Endodermal cell (in vitro differentiated cells): ENCODE measurements around the gene HMGCL. TPM values are rescaled to one million over a fixed set of nuclear protein-coding genes. Genes with fewer than 3 reads are reported as not detected.

Experiments
- DNase-seq: peaks from one replicate; pipeline ENCODE4 v3.0.0-alpha.2; 2017
- H3K27ac ChIP-seq: 2 replicates; pipeline ENCODE4 v1.5.1; 2013; ENCODE audit warnings: mild to moderate bottlenecking, low read depth, low read length, moderate library complexity
- H3K27me3 ChIP-seq: 2 replicates; pipeline ENCODE4 v1.6.1; 2013; ENCODE audit warnings: mild to moderate bottlenecking, low read length, moderate library complexity; ENCODE audit not compliant: insufficient read depth, control insufficient read depth, poor library complexity, severe bottlenecking
- H3K36me3 ChIP-seq: 2 replicates; pipeline ENCODE4 v1.7.0; 2013; ENCODE audit warnings: mild to moderate bottlenecking, low read length, moderate library complexity; ENCODE audit not compliant: control insufficient read depth, insufficient read depth
- H3K4me1 ChIP-seq: one replicate; pipeline ENCODE4 v1.7.0; 2013; ENCODE audit warnings: low read length; ENCODE audit not compliant: control insufficient read depth, insufficient read depth
- H3K4me3 ChIP-seq: 2 replicates; pipeline ENCODE4 v1.5.1; 2013; ENCODE audit warnings: mild to moderate bottlenecking, low read length, moderate library complexity
- H3K9ac ChIP-seq: 2 replicates; pipeline ENCODE4 v1.6.1; 2013; ENCODE audit warnings: mild to moderate bottlenecking, low read length, moderate library complexity; ENCODE audit not compliant: poor library complexity, severe bottlenecking; ENCODE audit errors: extremely low read depth
- H3K9me3 ChIP-seq: 2 replicates; pipeline ENCODE4 v1.6.1; 2013; ENCODE audit warnings: mild to moderate bottlenecking, low read length, moderate library complexity; ENCODE audit not compliant: control insufficient read depth
- H3K27ac Mint-ChIP-seq: 2 replicates; pipeline ENCODE4 v1.8.0; 2020; ENCODE audit warnings: mixed read lengths
- H3K27me3 Mint-ChIP-seq: 2 replicates; pipeline ENCODE4 v1.8.0; 2021; ENCODE audit warnings: mild to moderate bottlenecking, mixed read lengths; ENCODE audit not compliant: insufficient read depth
- H3K36me3 Mint-ChIP-seq: 2 replicates; pipeline ENCODE4 v1.8.0; 2020; ENCODE audit warnings: low read depth, mixed read lengths
- H3K4me1 Mint-ChIP-seq: 2 replicates; pipeline ENCODE4 v1.8.0; 2020; ENCODE audit warnings: mixed read lengths
- H3K4me3 Mint-ChIP-seq: 2 replicates; pipeline ENCODE4 v1.8.0; 2020; ENCODE audit warnings: mild to moderate bottlenecking, moderate library complexity, mixed read lengths
- H3K9me3 Mint-ChIP-seq: 2 replicates; pipeline ENCODE4 v1.8.0; 2020; ENCODE audit warnings: mild to moderate bottlenecking, mixed read lengths
- CTCF ChIP-seq: fragments of 200-600 bp; sonication (generic); conservative IDR thresholded peaks from 2 replicates; pipeline ENCODE4 v1.5.0; 2021; ENCODE audit warnings: antibody characterized with exemption, mild to moderate bottlenecking
- WGBS, 2 experiments: methylation state at CpG; one replicate each; pipeline versions ENCODE4 v1.1.5 to v1.1.7; 2013; ENCODE audit warnings: missing lambda C conversion rate in 2 of 2, mixed read lengths in 1 of 2; ENCODE audit not compliant: insufficient coverage in 1 of 2, insufficient read length in 1 of 2; 5-methylcytosine and 5-hydroxymethylcytosine counted together
- total RNA-seq, 2 donors: library from RNA; stranded (reverse); fragmentation: NEBNext Ultra II Directional in 1 of 2; extraction: Animal tissue kit (Norgen Biotek cat#: 25700) in 1 of 2; gene quantifications; 2 replicates in 1 of 2; 3 replicates in 1 of 2; pipeline ENCODE4 v1.2.1, GENCODE V29; 2021

The HMGCL gene
- total RNA-seq, 2 donors from 2014 or later = 24.0 to 41.7 TPM

GRCh38 chr1:23777979-23778814 lies 47.0 kb downstream of the HMGCL start, which contains the start of gene PITHD1:
Gene PITHD1 (plus strand): TSS chr1:23778418. CDS start chr1:23778516, 98 bp downstream.
- TF ChIP-seq CTCF = no peak
- Mint-ChIP-seq H3K4me1 (peaks cover 7% of the 10 kb centered on the region), H3K36me3 (peaks cover 9% of the 10 kb centered on the region), H3K27ac (peak within 1 kb of the TSS; percentile 98), H3K4me3 (peak within 1 kb of the TSS; percentile 81), H3K27me3 (no peaks in the 10 kb centered on the region), H3K9me3 (no peaks in the 10 kb centered on the region)
- 0 to 1% methylated on average over 23 to 83 of the region's 91 CpGs for WGBS, 2 experiments
- Histone ChIP-seq H3K9ac (peak within 1 kb of the TSS; percentile 85), H3K4me1 (no peaks in the 10 kb centered on the region), H3K27me3 (no peaks in the 10 kb centered on the region), H3K36me3 (peaks cover 23% of the 10 kb centered on the region), H3K4me3 (peak within 1 kb of the TSS; percentile 95), H3K9me3 (no peaks in the 10 kb centered on the region), H3K27ac (peak within 1 kb of the TSS; percentile 66)
- DNase-seq = peak; percentile 94

GRCh38 chr1:23776217-23776616 lies 49.0 kb downstream of the HMGCL start:
- Histone ChIP-seq H3K9ac (no peak overlapping the region), H3K4me1 (no peaks in the 10 kb centered on the region), H3K27ac (no peak overlapping the region), H3K9me3 (no peaks in the 10 kb centered on the region), H3K4me3 (no peak overlapping the region), H3K27me3 (no peaks in the 10 kb centered on the region), H3K36me3 (peaks cover 8% of the 10 kb centered on the region)
- Mint-ChIP-seq H3K36me3 (no peaks in the 10 kb centered on the region), H3K4me3 (no peak overlapping the region), H3K9me3 (no peaks in the 10 kb centered on the region), H3K4me1 (peaks cover 7% of the 10 kb centered on the region), H3K27me3 (no peaks in the 10 kb centered on the region), H3K27ac (no peak overlapping the region)
- DNase-seq = no peak
- 89 to 98% methylated on average over 1 to 2 of the region's 2 CpGs for WGBS, 2 experiments
- TF ChIP-seq CTCF = no peak

- WGBS, 2 experiments = 90 to 95% methylated on average over 6 of the region's 6 CpGs
- H3K4me3 Mint-ChIP-seq = no peak overlapping the region
- Histone ChIP-seq H3K27me3 (no peaks in the 10 kb centered on the region), H3K36me3 (peaks cover 7% of the 10 kb centered on the region), H3K9ac (no peak overlapping the region), H3K27ac (no peak overlapping the region), H3K4me1 (no peaks in the 10 kb centered on the region), H3K9me3 (no peaks in the 10 kb centered on the region), H3K4me3 (no peak overlapping the region)
- H3K9me3 Mint-ChIP-seq = no peaks in the 10 kb centered on the region
- no peak for DNase-seq
- H3K36me3 Mint-ChIP-seq = peaks cover 3% of the 10 kb centered on the region
- TF ChIP-seq CTCF = no peak
- no peak overlapping the region for H3K27ac Mint-ChIP-seq
- no peaks in the 10 kb centered on the region for H3K27me3 Mint-ChIP-seq
- H3K4me1 Mint-ChIP-seq = peaks cover 5% of the 10 kb centered on the region
Observed at GRCh38 chr1:23774174-23774880, 50.9 kb downstream of the HMGCL start.
